ENCODE results near the gene APMAP. TPM values are rescaled to one million over a fixed set of nuclear protein-coding genes. Genes with fewer than 3 reads are reported as not detected.

Gene APMAP
- total and polyA plus RNA-seq, 3 donors from 2014 or later, result 92.3 to 135 (median 105) TPM

DNA sequence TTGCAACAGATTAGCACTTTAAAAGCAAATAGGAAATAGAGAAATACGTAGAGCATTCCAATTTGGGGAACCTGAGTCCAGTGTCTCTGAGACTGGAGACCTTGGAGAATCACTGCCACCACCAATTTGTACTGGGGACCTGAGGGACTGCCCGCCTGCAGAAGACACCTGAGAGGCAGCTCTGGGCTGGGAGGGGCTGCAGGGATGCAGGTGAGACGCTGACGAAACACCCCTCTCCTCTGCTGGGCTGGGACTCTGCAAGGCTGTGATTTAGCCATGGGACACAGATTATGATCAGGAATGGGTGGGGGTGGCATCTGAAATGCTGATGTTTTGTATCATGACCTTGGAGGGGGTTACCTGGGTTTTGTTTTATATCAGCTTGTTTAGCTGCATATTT, 7.0 kb upstream of the APMAP start:
- H3K9me3 ChIP-seq, result no peaks in the 10 kb centered on the region
- intact Hi-C loops (cut with DNase I; ENCODE audit: low total_unique reads), result loop anchor here (5.0 kb wide), 1 partner anchor 63 kb away; no protein-coding TSS in a partner anchor
- WGBS, 2 donors, result 90 to 95% methylated on average over 4 of the region's 4 CpGs
- H3K4me1 ChIP-seq, result peaks cover 13% of the 10 kb centered on the region
- DNase-seq, result no peak
- H3K27ac ChIP-seq, result no peak overlapping the region
- TF ChIP-seq, protein P1, sequence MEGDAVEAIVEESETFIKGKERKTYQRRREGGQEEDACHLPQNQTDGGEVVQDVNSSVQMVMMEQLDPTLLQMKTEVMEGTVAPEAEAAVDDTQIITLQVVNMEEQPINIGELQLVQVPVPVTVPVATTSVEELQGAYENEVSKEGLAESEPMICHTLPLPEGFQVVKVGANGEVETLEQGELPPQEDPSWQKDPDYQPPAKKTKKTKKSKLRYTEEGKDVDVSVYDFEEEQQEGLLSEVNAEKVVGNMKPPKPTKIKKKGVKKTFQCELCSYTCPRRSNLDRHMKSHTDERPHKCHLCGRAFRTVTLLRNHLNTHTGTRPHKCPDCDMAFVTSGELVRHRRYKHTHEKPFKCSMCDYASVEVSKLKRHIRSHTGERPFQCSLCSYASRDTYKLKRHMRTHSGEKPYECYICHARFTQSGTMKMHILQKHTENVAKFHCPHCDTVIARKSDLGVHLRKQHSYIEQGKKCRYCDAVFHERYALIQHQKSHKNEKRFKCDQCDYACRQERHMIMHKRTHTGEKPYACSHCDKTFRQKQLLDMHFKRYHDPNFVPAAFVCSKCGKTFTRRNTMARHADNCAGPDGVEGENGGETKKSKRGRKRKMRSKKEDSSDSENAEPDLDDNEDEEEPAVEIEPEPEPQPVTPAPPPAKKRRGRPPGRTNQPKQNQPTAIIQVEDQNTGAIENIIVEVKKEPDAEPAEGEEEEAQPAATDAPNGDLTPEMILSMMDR (IDR thresholded peaks at IDR 0.05), result no peak
- no peak for TF ChIP-seq POLR2A (IDR thresholded peaks at IDR 0.05)
- no peaks in the 10 kb centered on the region for H3K36me3 ChIP-seq (ENCODE audit: low read depth, missing control alignments)
- no peak overlapping the region for H3K4me3 ChIP-seq
- no peaks in the 10 kb centered on the region for H3K27me3 ChIP-seq

- no peak for TF ChIP-seq POLR2A (IDR thresholded peaks at IDR 0.05)
- TF ChIP-seq, protein P1 (IDR thresholded peaks at IDR 0.05), result no peak
- no peaks in the 10 kb centered on the region for H3K9me3 ChIP-seq
- WGBS, 2 donors, result 70 to 81% methylated on average over 12 of the region's 12 CpGs
- no peaks in the 10 kb centered on the region for H3K36me3 ChIP-seq (ENCODE audit: low read depth, missing control alignments)
- intact Hi-C loops (cut with DNase I; ENCODE audit: low total_unique reads), result loop anchor here (5.0 kb wide), 1 partner anchor 63 kb away; no protein-coding TSS in a partner anchor
- peaks cover 20% of the 10 kb centered on the region for H3K4me1 ChIP-seq
- H3K27me3 ChIP-seq, result no peaks in the 10 kb centered on the region
- no peak overlapping the region for H3K4me3 ChIP-seq
- no peak overlapping the region for H3K27ac ChIP-seq
- DNase-seq, result no peak
Measured at GRCh38 chr20:24998631-24999445, 6.3 kb upstream of the APMAP start.

- H3K4me1 ChIP-seq, result peaks cover 26% of the 10 kb centered on the region
- H3K36me3 ChIP-seq (ENCODE audit: low read depth, missing control alignments), result no peaks in the 10 kb centered on the region
- no peaks in the 10 kb centered on the region for H3K27me3 ChIP-seq
- WGBS, 2 donors, result 77 to 79% methylated on average over 3 of the region's 3 CpGs
- H3K4me3 ChIP-seq, result no peak overlapping the region
- no peaks in the 10 kb centered on the region for H3K9me3 ChIP-seq
- no peak for DNase-seq
- intact Hi-C loops (cut with DNase I; ENCODE audit: low total_unique reads), result loop anchor here (5.0 kb wide), 1 partner anchor 64 kb away; no protein-coding TSS in a partner anchor
- H3K27ac ChIP-seq, result no peak overlapping the region
- TF ChIP-seq POLR2A (IDR thresholded peaks at IDR 0.05), result no peak
Measured at GRCh38 chr20:24998121-24998520, 5.6 kb upstream of the APMAP start.

DNA sequence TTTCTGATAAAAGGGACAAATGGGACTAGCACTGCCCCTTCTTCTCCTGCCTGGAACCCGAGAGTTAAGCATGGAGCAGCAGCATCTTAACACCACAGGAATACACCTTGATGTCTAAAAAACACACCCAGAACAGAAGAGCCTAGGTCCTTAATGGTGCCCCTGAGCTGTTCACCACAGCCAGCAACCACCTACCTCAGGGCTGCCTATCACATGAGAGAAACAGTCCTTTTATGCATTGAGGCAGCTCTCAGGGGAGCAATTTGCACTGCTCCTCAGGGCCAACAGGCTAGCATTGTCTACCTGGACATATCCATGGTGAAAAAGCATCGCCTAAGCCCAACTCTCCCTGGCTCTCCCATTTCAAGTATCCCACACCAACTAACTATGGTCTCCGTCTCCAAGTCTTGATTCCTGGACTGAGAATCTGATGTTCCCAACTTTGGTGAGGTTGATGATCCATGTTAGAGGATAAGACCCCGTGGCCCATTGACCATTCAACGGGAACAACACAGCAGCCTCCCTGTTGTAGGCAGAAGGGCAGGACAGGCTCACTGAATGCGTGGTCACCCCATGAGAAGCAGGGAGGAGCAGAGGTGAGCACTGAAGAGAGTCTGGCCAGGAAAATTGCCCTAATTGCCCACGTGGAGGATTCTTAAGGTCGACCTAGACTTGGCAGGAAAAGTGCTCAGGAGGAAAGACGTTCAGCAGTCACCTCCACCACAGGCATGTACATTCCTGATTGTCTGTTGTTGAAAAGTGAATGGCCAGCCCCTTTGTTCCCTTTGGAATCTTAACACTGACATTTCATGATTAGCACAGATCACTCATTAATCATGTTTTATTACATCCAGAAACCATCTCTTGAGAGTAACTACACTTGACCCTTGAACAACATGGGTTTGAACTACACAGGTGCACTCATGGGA, 4.2 kb upstream of the APMAP start:
- intact Hi-C loops (cut with DNase I; ENCODE audit: low total_unique reads), result loop anchor here (5.0 kb wide), 1 partner anchor 66 kb away; no protein-coding TSS in a partner anchor
- H3K9me3 ChIP-seq, result no peaks in the 10 kb centered on the region
- TF ChIP-seq POLR2A (IDR thresholded peaks at IDR 0.05), result no peak
- TF ChIP-seq, protein P1 (IDR thresholded peaks at IDR 0.05), result no peak
- 60 to 82% methylated on average over 9 of the region's 9 CpGs for WGBS, 2 donors
- H3K27ac ChIP-seq, result no peak overlapping the region
- H3K36me3 ChIP-seq (ENCODE audit: low read depth, missing control alignments), result no peaks in the 10 kb centered on the region
- H3K4me1 ChIP-seq, result peaks cover 26% of the 10 kb centered on the region
- DNase-seq, result no peak
- H3K4me3 ChIP-seq, result no peak overlapping the region
- H3K27me3 ChIP-seq, result no peaks in the 10 kb centered on the region

All from testis (tissue), 3 donors.